ENCODE results near the gene PLA2G2F.

The PLA2G2F gene

GRCh38 chr1:20142001-20142710, 3.0 kb downstream of the PLA2G2F start:
- Histone ChIP-seq H4K20me1 (ENCODE audit: low read depth, low read length) (no peaks in the 10 kb centered on the region), H3K36me3 (ENCODE audit: low read length) (no peaks in the 10 kb centered on the region), H3K79me2 (ENCODE audit: insufficient read depth, low read length) (no peaks in the 10 kb centered on the region), H3K4me3 (ENCODE audit: insufficient read depth, low read length, poor library complexity, severe bottlenecking) (no peak overlapping the region), H2AFZ (ENCODE audit: low read depth, low read length, severe bottlenecking) (no peak overlapping the region), H3K9me3 (ENCODE audit: insufficient read depth, low read length) (no peaks in the 10 kb centered on the region), H3F3A (ENCODE audit: insufficient read depth) (no peaks in the 10 kb centered on the region), H3K27ac (ENCODE audit: low read depth, low read length) (no peak overlapping the region), H3K4me2 (ENCODE audit: low read depth, low read length, poor library complexity, severe bottlenecking) (no peak overlapping the region), H3K9ac (ENCODE audit: low read length) (no peak overlapping the region), H3K27me3 (ENCODE audit: low read length) (no peaks in the 10 kb centered on the region), H3K9me2 (replicated peaks; ENCODE audit: insufficient read depth, low read length) (no peaks in the 10 kb centered on the region)
- no peak for TF ChIP-seq EZH2phosphoT487 (conservative IDR thresholded peaks at IDR 0.05; ENCODE audit: low read length)
- TF ChIP-seq CTCF (IDR thresholded peaks at IDR 0.05; ENCODE audit: insufficient read depth, low read length, poor library complexity, severe bottlenecking): no peak

GRCh38 chr1:20143318-20143717, 4.2 kb downstream of the PLA2G2F start:
- H3K27me3 ChIP-seq (ENCODE audit: low read length): no peaks in the 10 kb centered on the region
- no peak overlapping the region for H2AFZ ChIP-seq (ENCODE audit: low read depth, low read length, severe bottlenecking)
- no peak overlapping the region for H3K27ac ChIP-seq (ENCODE audit: low read depth, low read length)

GRCh38 chr1:20143734-20144565, 4.8 kb downstream of the PLA2G2F start:
- no peak overlapping the region for H3K4me2 ChIP-seq (ENCODE audit: low read depth, low read length, poor library complexity, severe bottlenecking)
- no peaks in the 10 kb centered on the region for H3K27me3 ChIP-seq (ENCODE audit: low read length)
- no peak overlapping the region for H3K4me3 ChIP-seq (ENCODE audit: insufficient read depth, low read length, poor library complexity, severe bottlenecking)
- H3K9ac ChIP-seq (ENCODE audit: low read length): no peak overlapping the region
- no peaks in the 10 kb centered on the region for H4K20me1 ChIP-seq (ENCODE audit: low read depth, low read length)
- TF ChIP-seq CTCF (IDR thresholded peaks at IDR 0.05; ENCODE audit: insufficient read depth, low read length, poor library complexity, severe bottlenecking) (no peak), EZH2phosphoT487 (conservative IDR thresholded peaks at IDR 0.05; ENCODE audit: low read length) (no peak)
- H3K9me2 ChIP-seq (replicated peaks; ENCODE audit: insufficient read depth, low read length): no peaks in the 10 kb centered on the region
- H3F3A ChIP-seq (ENCODE audit: insufficient read depth): no peaks in the 10 kb centered on the region
- no peaks in the 10 kb centered on the region for H3K9me3 ChIP-seq (ENCODE audit: insufficient read depth, low read length)
- H3K27ac ChIP-seq (ENCODE audit: low read depth, low read length): no peak overlapping the region
- no peaks in the 10 kb centered on the region for H3K36me3 ChIP-seq (ENCODE audit: low read length)
- no peak overlapping the region for H2AFZ ChIP-seq (ENCODE audit: low read depth, low read length, severe bottlenecking)
- H3K79me2 ChIP-seq (ENCODE audit: insufficient read depth, low read length): no peaks in the 10 kb centered on the region

More at GRCh38 chr1:20143318-20143717, 4.2 kb downstream of the PLA2G2F start:
- no peak overlapping the region for H3K4me2 ChIP-seq (ENCODE audit: low read depth, low read length, poor library complexity, severe bottlenecking)
- H3K9me3 ChIP-seq (ENCODE audit: insufficient read depth, low read length): no peaks in the 10 kb centered on the region
- no peaks in the 10 kb centered on the region for H3K36me3 ChIP-seq (ENCODE audit: low read length)
- no peaks in the 10 kb centered on the region for H3F3A ChIP-seq (ENCODE audit: insufficient read depth)
- H3K9ac ChIP-seq (ENCODE audit: low read length): no peak overlapping the region
- H3K79me2 ChIP-seq (ENCODE audit: insufficient read depth, low read length): no peaks in the 10 kb centered on the region
- no peak overlapping the region for H3K4me3 ChIP-seq (ENCODE audit: insufficient read depth, low read length, poor library complexity, severe bottlenecking)
- H4K20me1 ChIP-seq (ENCODE audit: low read depth, low read length): no peaks in the 10 kb centered on the region
- H3K9me2 ChIP-seq (replicated peaks; ENCODE audit: insufficient read depth, low read length): no peaks in the 10 kb centered on the region
- TF ChIP-seq CTCF (IDR thresholded peaks at IDR 0.05; ENCODE audit: insufficient read depth, low read length, poor library complexity, severe bottlenecking) (no peak), EZH2phosphoT487 (conservative IDR thresholded peaks at IDR 0.05; ENCODE audit: low read length) (no peak)
